Panc1 (cell line): Measurements from ENCODE around the gene PCP4L1. TPM values are rescaled to one million over a fixed set of nuclear protein-coding genes. Genes with fewer than 3 reads are reported as not detected.

Source experiments
- ATAC-seq: fragments of 200-7000 bp; cut with Tn5 transposase; 2 replicates; pipeline ENCODE4 v1.9.1; 2020; ENCODE audit warnings: mild to moderate bottlenecking, moderate library complexity
- BruUV-seq: library from RNA; stranded (reverse); fragments of 400-500 nt; replicated peaks from 2 replicates; lab custom pipeline; 2021; lab: Mats Ljungman, UMichigan
- CTCF ChIA-PET: fragments of 300-600 bp; sonication (Branson Sonifier 250); formaldehyde crosslinking; loops from one replicate; lab custom pipeline; 2022; ENCODE audit warnings: antibody characterized with exemption; lab: Charles Lee
- POLR2A ChIA-PET: fragments of 300-600 bp; sonication (Branson Sonifier 250); formaldehyde crosslinking; loops from one replicate; lab custom pipeline; 2022; ENCODE audit warnings: antibody characterized with exemption; lab: Charles Lee
- DNase-seq: peaks from one replicate; pipeline ENCODE4 v3.0.0-alpha.2; 2010; ENCODE audit warnings: low read depth, low spot score
- H3K27ac ChIP-seq: 2 replicates; pipeline ENCODE4 v1.5.1; 2011; ENCODE audit warnings: mild to moderate bottlenecking, low read length, inconsistent platforms
- H3K27me3 ChIP-seq: fragments of 200-500 bp; sonication (Bioruptor generic); 2 replicates; pipeline ENCODE4 v1.6.0; 2014; ENCODE audit warnings: low read length, inconsistent platforms; ENCODE audit not compliant: control insufficient read depth, insufficient read depth
- H3K36me3 ChIP-seq: fragments of 200-500 bp; sonication (Bioruptor generic); 2 replicates; pipeline ENCODE4 v1.5.1; 2014; ENCODE audit warnings: inconsistent platforms, mild to moderate bottlenecking, low read length, moderate library complexity; ENCODE audit not compliant: control insufficient read depth, insufficient read depth
- H3K4me1 ChIP-seq: 2 replicates; pipeline ENCODE4 v1.5.1; 2011; ENCODE audit warnings: inconsistent platforms, mild to moderate bottlenecking, low read length, moderate library complexity; ENCODE audit not compliant: control insufficient read depth, insufficient read depth
- H3K4me3 ChIP-seq, 2 experiments: 2 replicates each; pipeline ENCODE4 v1.5.1; 2011 to 2012; ENCODE audit warnings: low read depth in 2 of 2, low read length in 2 of 2, mild to moderate bottlenecking in 2 of 2, inconsistent platforms in 1 of 2, moderate library complexity in 1 of 2
- H3K9me3 ChIP-seq: fragments of 200-500 bp; sonication (Bioruptor generic); 2 replicates; pipeline ENCODE4 v1.5.1; 2014; ENCODE audit warnings: low read depth, mild to moderate bottlenecking, inconsistent platforms, low read length, moderate library complexity; ENCODE audit not compliant: control insufficient read depth, insufficient read depth
- POLR2AphosphoS5 ChIP-seq: IDR thresholded peaks from 2 replicates; pipeline ENCODE4 v1.6.1; 2012; ENCODE audit warnings: mild to moderate bottlenecking, low read depth, low read length, moderate library complexity
- SIN3A ChIP-seq: IDR thresholded peaks from 2 replicates; pipeline ENCODE4 v1.6.1; 2012; ENCODE audit warnings: low read depth, mild to moderate bottlenecking, low read length, moderate library complexity, borderline replicate concordance; ENCODE audit not compliant: insufficient read depth
- TCF7L2 ChIP-seq: IDR thresholded peaks from 2 replicates; pipeline ENCODE4 v1.6.1; 2011; ENCODE audit warnings: mild to moderate bottlenecking, low read depth, low read length, inconsistent platforms
- in situ Hi-C: cut with HindIII; loops from 2 replicates; pipeline ENCODE4 v1.10.0; 2016; ENCODE audit warnings: low sequenced_read_pairs, low pct_unique_long_range_greater_than_20kb
- intact Hi-C: fragments of 100-400 bp; cut with micrococcal nuclease; formaldehyde crosslinking; loops from one replicate; pipeline ENCODE4 v1.10.0; 2022; ENCODE audit not compliant: unreplicated experiment
- total RNA-seq: library from RNA; stranded (reverse); gene quantifications from one replicate; pipeline ENCODE4 v1.2.1, GENCODE V29; 2021; ENCODE audit not compliant: unreplicated experiment
- TF ChIP-seq, protein P1 (sequence below), 2 experiments: IDR thresholded peaks; 2 replicates each; pipeline ENCODE4 v1.6.1; 2011 to 2012; ENCODE audit warnings: low read depth in 2 of 2, control low read depth in 1 of 2, low read length in 1 of 2, mild to moderate bottlenecking in 1 of 2, moderate library complexity in 1 of 2; ENCODE audit not compliant: insufficient read depth in 1 of 2
- TF ChIP-seq, protein P2 (sequence below): fragments of 450-650 bp; IDR thresholded peaks from 2 replicates; pipeline ENCODE4 v1.5.1; 2017; ENCODE audit warnings: mild to moderate bottlenecking

PCP4L1 gene
- total RNA-seq, 1 experiment from 2014 or later = not detected

DNA sequence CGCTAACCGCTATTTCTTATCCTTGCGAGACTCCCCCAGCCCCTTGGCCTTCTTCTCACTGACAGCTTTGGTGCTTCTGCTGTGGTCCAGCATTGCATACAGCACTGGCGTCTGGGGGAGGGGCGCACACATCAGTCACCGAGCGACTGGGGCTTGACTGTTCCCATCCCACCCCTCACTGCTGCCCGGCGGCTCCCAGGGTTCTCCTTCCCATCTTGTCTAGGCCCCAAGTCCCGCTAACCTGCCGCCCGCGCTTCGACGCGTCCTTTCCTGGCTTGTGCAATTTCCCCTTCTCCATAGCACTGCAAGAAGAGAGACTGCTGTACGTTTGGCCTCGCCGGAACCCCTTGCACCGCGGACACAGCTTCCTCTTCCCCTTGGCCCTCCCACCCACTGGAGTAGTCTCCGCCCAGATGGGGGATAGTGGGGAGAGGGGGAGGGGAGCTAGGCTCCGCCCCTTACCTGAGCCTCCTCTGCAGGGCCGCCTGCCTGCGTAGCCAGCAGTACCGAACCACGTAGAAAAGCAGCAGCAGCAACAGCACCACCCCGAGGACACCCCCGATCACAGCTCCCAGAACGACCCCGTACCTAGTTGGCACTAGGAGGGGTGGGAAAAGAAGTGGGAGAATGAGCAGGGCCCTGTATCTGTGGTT is 47.4 kb downstream of the PCP4L1 start:
- in situ Hi-C loops = no loop called here
- Histone ChIP-seq H3K9me3 (no peaks in the 10 kb centered on the region), H3K27ac (no peak overlapping the region), H3K27me3 (no peaks in the 10 kb centered on the region), H3K36me3 (peaks cover 4% of the 10 kb centered on the region; the same call in 1 of the 2 replicates), H3K4me1 (no peaks in the 10 kb centered on the region), H3K4me3 (peak overlapping the region in 1 of 2 experiments; percentile 36; a peak in 1 of 4 replicates)
- intact Hi-C loops = no loop called here
- TF ChIP-seq, protein P1, sequence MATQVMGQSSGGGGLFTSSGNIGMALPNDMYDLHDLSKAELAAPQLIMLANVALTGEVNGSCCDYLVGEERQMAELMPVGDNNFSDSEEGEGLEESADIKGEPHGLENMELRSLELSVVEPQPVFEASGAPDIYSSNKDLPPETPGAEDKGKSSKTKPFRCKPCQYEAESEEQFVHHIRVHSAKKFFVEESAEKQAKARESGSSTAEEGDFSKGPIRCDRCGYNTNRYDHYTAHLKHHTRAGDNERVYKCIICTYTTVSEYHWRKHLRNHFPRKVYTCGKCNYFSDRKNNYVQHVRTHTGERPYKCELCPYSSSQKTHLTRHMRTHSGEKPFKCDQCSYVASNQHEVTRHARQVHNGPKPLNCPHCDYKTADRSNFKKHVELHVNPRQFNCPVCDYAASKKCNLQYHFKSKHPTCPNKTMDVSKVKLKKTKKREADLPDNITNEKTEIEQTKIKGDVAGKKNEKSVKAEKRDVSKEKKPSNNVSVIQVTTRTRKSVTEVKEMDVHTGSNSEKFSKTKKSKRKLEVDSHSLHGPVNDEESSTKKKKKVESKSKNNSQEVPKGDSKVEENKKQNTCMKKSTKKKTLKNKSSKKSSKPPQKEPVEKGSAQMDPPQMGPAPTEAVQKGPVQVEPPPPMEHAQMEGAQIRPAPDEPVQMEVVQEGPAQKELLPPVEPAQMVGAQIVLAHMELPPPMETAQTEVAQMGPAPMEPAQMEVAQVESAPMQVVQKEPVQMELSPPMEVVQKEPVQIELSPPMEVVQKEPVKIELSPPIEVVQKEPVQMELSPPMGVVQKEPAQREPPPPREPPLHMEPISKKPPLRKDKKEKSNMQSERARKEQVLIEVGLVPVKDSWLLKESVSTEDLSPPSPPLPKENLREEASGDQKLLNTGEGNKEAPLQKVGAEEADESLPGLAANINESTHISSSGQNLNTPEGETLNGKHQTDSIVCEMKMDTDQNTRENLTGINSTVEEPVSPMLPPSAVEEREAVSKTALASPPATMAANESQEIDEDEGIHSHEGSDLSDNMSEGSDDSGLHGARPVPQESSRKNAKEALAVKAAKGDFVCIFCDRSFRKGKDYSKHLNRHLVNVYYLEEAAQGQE (IDR thresholded peaks at IDR 0.05; ENCODE audit: insufficient read depth in 1 of 2, low read depth in 2 of 2, low read length in 1 of 2) = no peak
- TF ChIP-seq POLR2AphosphoS5 (no peak), SIN3A (no peak)
- ChIA-PET CTCF (no interaction called here), POLR2A (no interaction called here)
- DNase-seq = no peak
- no TSS peak for BruUV-seq
- peak; percentile 39; the same call in 1 of the 2 replicates for ATAC-seq

GRCh38 chr1:161307230-161307768 is 48.8 kb downstream of the PCP4L1 start:
- Histone ChIP-seq H3K9me3 (no peaks in the 10 kb centered on the region), H3K4me3 (no peak overlapping the region), H3K27me3 (no peaks in the 10 kb centered on the region), H3K36me3 (peaks cover 4% of the 10 kb centered on the region; the same call in 1 of the 2 replicates), H3K4me1 (no peaks in the 10 kb centered on the region), H3K27ac (no peak overlapping the region)
- no peak for ATAC-seq
- ChIA-PET CTCF (no interaction called here), POLR2A (no interaction called here)
- TF ChIP-seq, protein P2, sequence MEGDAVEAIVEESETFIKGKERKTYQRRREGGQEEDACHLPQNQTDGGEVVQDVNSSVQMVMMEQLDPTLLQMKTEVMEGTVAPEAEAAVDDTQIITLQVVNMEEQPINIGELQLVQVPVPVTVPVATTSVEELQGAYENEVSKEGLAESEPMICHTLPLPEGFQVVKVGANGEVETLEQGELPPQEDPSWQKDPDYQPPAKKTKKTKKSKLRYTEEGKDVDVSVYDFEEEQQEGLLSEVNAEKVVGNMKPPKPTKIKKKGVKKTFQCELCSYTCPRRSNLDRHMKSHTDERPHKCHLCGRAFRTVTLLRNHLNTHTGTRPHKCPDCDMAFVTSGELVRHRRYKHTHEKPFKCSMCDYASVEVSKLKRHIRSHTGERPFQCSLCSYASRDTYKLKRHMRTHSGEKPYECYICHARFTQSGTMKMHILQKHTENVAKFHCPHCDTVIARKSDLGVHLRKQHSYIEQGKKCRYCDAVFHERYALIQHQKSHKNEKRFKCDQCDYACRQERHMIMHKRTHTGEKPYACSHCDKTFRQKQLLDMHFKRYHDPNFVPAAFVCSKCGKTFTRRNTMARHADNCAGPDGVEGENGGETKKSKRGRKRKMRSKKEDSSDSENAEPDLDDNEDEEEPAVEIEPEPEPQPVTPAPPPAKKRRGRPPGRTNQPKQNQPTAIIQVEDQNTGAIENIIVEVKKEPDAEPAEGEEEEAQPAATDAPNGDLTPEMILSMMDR = no peak
- TF ChIP-seq SIN3A (no peak), TCF7L2 (no peak), POLR2AphosphoS5 (no peak)
- TF ChIP-seq, protein P1 (IDR thresholded peaks at IDR 0.05; ENCODE audit: insufficient read depth in 1 of 2, low read depth in 2 of 2, low read length in 1 of 2) = no peak
- no TSS peak for BruUV-seq
- intact Hi-C loops (no loop called here), in situ Hi-C loops (no loop called here)
- no peak for DNase-seq
